ENCODE measurements around the gene SPPL2B. TPM values are rescaled to one million over a fixed set of nuclear protein-coding genes. Genes with fewer than 3 reads are reported as not detected.

SPPL2B gene
- total and polyA plus RNA-seq, 2 experiments from 2014 or later, result 40.9 to 87.7 TPM

DNA sequence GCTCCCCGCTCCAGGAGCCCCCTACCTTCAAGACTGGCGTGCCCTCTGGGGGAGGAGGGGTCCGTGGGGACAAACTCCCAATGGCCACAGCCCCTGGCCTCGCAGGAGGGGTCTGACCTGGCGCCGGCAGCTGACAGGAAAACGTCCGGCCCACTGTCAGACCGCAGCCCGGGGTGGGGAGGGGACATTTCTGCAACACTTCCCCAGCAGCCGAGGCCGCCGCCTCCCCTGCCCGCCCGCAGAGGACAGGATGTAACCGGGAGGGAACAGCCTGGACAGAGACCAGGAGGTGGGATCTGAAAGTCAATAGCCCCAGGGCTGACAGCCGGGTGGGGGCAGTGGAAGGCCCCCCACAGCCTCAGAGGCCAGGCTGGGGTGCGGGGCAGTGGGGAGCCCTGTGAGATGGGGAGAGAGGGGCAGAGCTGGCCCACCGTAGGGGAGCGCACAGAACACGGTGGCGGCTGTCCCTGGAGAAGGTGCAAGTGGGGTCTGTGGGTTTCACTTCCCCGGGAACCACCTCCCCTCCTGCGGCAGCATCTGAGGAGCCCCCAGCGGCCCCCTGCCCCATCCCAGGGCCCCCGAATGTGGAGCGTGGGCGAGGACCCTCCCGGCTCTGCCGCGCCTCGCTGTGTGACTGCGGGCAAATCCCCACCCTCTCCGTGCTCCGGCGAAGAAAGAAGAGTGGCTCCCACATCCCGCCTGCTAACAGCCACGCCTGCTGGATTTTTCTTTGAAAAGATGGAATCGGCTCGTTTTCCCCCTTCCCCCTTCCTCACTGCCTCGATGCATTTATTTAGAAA lies 46.2 kb upstream of the SPPL2B start, which contains the start of gene PEAK3:
Gene PEAK3 (minus strand): TSS at position 114 of the 800 bp plus-strand sequence. CDS start 1,244 bp downstream, outside the sequence.
- peak within 1 kb of the TSS; percentile 84 for H3K4me2 ChIP-seq
- H3K4me1 ChIP-seq (ENCODE audit: insufficient read depth), result peaks cover 11% of the 10 kb centered on the region
- H2AFZ ChIP-seq, result no peak within 1 kb of the TSS
- no peaks in the 10 kb centered on the region for H3K9me2 ChIP-seq (replicated peaks; ENCODE audit: insufficient read depth)
- H3K4me3 ChIP-seq, result no peak within 1 kb of the TSS
- H4K20me1 ChIP-seq (ENCODE audit: insufficient read depth, poor library complexity, severe bottlenecking), result no peaks in the 10 kb centered on the region
- DNase-seq (ENCODE audit: low spot score), result no peak
- H3K27ac ChIP-seq, result no peak within 1 kb of the TSS
- no peaks in the 10 kb centered on the region for H3K9me3 ChIP-seq (ENCODE audit: low read depth)
- H3K27me3 ChIP-seq, result peaks cover 20% of the 10 kb centered on the region
- 7% methylated on average over 32 of the region's 41 CpGs for WGBS (ENCODE audit: low lambda C conversion rate, missing lambda C conversion rate)
- no peak for TF ChIP-seq EZH2phosphoT487 (IDR thresholded peaks at IDR 0.05; ENCODE audit: low read depth, severe bottlenecking, unreplicated experiment)
- TF ChIP-seq EZH2 (IDR thresholded peaks at IDR 0.05; ENCODE audit: borderline replicate concordance), result peak; percentile 16
- H3K79me2 ChIP-seq, result no peaks in the 10 kb centered on the region
- no peaks in the 10 kb centered on the region for H3K36me3 ChIP-seq (replicated peaks; ENCODE audit: insufficient read depth, low read depth)

DNA sequence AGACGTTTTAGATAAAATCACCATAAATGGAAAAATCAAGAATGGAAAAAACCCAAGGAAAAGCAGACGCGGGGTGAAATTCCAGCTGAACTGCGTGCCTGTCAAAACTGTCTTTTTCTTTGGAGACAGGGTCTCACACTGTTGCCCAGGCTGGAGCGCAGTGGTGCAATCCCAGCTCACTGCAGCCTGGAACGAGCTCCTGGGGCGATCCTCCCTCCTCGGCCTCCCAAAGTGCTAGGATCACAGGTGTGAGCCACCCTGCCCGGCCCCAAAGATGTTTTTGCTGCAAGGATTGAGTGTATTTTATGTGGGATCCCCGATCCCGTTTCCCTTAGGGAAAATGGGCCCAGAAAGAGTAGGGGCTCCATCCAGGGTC lies 45.6 kb upstream of the SPPL2B start:
- Histone ChIP-seq H2AFZ (no peak overlapping the region), H3K27me3 (peaks cover 26% of the 10 kb centered on the region), H3K4me3 (no peak overlapping the region), H3K4me1 (ENCODE audit: insufficient read depth) (peaks cover 11% of the 10 kb centered on the region), H3K27ac (no peak overlapping the region), H3K79me2 (no peaks in the 10 kb centered on the region), H4K20me1 (ENCODE audit: insufficient read depth, poor library complexity, severe bottlenecking) (no peaks in the 10 kb centered on the region), H3K4me2 (peak overlapping the region; percentile 84), H3K9me3 (ENCODE audit: low read depth) (no peaks in the 10 kb centered on the region), H3K36me3 (replicated peaks; ENCODE audit: insufficient read depth, low read depth) (no peaks in the 10 kb centered on the region), H3K9me2 (replicated peaks; ENCODE audit: insufficient read depth) (no peaks in the 10 kb centered on the region)
- DNase-seq (ENCODE audit: low spot score), result no peak
- TF ChIP-seq EZH2phosphoT487 (IDR thresholded peaks at IDR 0.05; ENCODE audit: low read depth, severe bottlenecking, unreplicated experiment) (no peak), EZH2 (IDR thresholded peaks at IDR 0.05; ENCODE audit: borderline replicate concordance) (no peak)
- TF ChIP-seq, protein P1, sequence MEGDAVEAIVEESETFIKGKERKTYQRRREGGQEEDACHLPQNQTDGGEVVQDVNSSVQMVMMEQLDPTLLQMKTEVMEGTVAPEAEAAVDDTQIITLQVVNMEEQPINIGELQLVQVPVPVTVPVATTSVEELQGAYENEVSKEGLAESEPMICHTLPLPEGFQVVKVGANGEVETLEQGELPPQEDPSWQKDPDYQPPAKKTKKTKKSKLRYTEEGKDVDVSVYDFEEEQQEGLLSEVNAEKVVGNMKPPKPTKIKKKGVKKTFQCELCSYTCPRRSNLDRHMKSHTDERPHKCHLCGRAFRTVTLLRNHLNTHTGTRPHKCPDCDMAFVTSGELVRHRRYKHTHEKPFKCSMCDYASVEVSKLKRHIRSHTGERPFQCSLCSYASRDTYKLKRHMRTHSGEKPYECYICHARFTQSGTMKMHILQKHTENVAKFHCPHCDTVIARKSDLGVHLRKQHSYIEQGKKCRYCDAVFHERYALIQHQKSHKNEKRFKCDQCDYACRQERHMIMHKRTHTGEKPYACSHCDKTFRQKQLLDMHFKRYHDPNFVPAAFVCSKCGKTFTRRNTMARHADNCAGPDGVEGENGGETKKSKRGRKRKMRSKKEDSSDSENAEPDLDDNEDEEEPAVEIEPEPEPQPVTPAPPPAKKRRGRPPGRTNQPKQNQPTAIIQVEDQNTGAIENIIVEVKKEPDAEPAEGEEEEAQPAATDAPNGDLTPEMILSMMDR (IDR thresholded peaks at IDR 0.05; ENCODE audit: poor library complexity), result no peak
- WGBS (ENCODE audit: low lambda C conversion rate, missing lambda C conversion rate), result 62% methylated on average over 11 of the region's 11 CpGs

DNA sequence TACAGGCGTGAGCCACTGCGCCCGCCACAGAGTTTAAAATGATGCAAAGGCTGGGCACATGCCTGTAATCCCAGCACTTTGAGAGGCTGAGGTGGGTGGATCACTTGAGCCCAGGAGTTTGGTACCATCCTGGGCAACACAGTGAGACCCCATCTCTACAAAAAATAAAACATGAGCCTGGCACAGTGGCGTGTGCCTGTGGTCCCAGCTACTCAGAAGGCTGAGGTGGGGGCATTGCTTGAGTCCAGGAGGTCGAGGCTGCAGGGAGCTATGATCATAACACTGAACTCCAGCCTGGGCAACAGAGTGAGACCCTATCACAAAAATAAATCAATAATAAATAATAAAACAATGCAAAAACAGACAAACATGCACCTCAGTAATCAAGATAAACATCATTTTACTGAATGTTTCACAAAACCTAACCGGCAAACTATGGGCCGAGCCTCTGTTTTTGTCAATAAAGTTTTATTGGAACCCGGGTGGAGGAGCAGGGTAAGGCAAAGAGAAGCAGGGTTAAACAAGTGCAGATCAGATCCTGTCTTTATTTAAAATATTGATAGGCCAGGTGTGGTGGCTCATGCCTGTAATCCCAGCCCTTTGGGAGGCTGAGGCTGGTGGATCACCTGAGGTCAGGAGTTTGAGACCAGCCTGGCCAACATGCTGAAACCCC lies 44.5 kb upstream of the SPPL2B start:
- peaks cover 11% of the 10 kb centered on the region for H3K4me1 ChIP-seq (ENCODE audit: insufficient read depth)
- H3K9me2 ChIP-seq (replicated peaks; ENCODE audit: insufficient read depth), result no peaks in the 10 kb centered on the region
- DNase-seq (ENCODE audit: low spot score), result no peak
- H3K79me2 ChIP-seq, result no peaks in the 10 kb centered on the region
- 92% methylated on average over 8 of the region's 8 CpGs for WGBS (ENCODE audit: low lambda C conversion rate, missing lambda C conversion rate)
- H3K4me3 ChIP-seq, result no peak overlapping the region
- no peak overlapping the region for H2AFZ ChIP-seq
- TF ChIP-seq EZH2 (IDR thresholded peaks at IDR 0.05; ENCODE audit: borderline replicate concordance), result no peak
- TF ChIP-seq, protein P1 (IDR thresholded peaks at IDR 0.05; ENCODE audit: poor library complexity), result no peak
- no peak for TF ChIP-seq EZH2phosphoT487 (IDR thresholded peaks at IDR 0.05; ENCODE audit: low read depth, severe bottlenecking, unreplicated experiment)
- H3K27me3 ChIP-seq, result peaks cover 37% of the 10 kb centered on the region
- H4K20me1 ChIP-seq (ENCODE audit: insufficient read depth, poor library complexity, severe bottlenecking), result no peaks in the 10 kb centered on the region
- H3K9me3 ChIP-seq (ENCODE audit: low read depth), result no peaks in the 10 kb centered on the region
- H3K4me2 ChIP-seq, result no peak overlapping the region
- no peaks in the 10 kb centered on the region for H3K36me3 ChIP-seq (replicated peaks; ENCODE audit: insufficient read depth, low read depth)
- H3K27ac ChIP-seq, result no peak overlapping the region

Data from hepatocyte (in vitro differentiated cells).